ENCODE measurements around the gene DMD. TPM values are rescaled to one million over a fixed set of nuclear protein-coding genes. Genes with fewer than 3 reads are reported as not detected.
A peak's percentile ranks its signal among the peaks of the same experiment; 100 is the strongest.

Gene DMD
- total RNA-seq, 1 donor from 2014 or later: 22.2 TPM

DNA sequence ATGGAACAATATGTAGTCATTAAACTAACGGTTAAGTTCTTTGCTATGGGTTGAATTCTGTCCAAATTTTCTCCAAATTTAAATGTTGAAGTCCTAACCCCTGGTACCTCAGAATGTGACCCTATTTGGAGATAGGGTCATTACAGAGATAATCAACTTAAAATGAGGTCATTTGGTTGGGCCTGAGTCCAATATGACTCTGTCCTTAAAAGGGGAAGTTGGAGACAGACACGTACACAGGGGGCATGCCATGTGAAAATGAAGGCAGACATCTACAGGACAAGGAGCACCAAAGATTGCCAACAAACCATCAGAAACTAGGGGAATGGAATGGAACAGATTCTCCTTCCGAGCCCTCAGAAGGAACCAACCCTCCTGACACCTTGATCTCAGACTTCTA lies 1647.6 kb downstream of the DMD start:
- H3K4me1 ChIP-seq (ENCODE audit: insufficient read depth, low read length): no peaks in the 10 kb centered on the region
- peaks cover 3% of the 10 kb centered on the region for H3K36me3 Mint-ChIP-seq (ENCODE audit: low read depth, unreplicated experiment)
- H3K4me1 Mint-ChIP-seq (ENCODE audit: low read depth, unreplicated experiment): peaks cover 6% of the 10 kb centered on the region

DNA sequence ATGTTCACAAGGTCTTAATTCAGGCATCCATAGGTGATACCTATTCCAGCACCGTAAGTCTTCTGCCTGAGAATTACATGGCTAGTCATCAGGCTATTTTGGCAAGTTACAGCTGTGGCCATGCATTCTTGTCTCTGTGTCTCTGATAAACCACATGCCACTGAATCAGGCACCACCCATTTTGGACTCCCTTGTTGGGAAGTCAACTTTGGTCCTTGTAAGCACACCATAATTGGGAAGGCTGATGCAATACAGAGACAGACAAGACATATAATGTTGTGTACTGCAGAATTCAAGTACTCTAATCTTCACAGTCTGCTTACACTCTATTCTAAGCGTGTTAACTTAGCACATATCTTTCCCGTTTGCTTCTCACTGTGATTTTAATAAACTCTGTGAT lies 1655.8 kb downstream of the DMD start:
- Mint-ChIP-seq H3K4me3 (ENCODE audit: unreplicated experiment) (no peak overlapping the region), H3K4me1 (ENCODE audit: low read depth, unreplicated experiment) (peaks cover 8% of the 10 kb centered on the region), H3K9me3 (ENCODE audit: unreplicated experiment) (no peaks in the 10 kb centered on the region), H3K27me3 (ENCODE audit: low read depth, unreplicated experiment) (no peaks in the 10 kb centered on the region), H3K36me3 (ENCODE audit: low read depth, unreplicated experiment) (peaks cover 3% of the 10 kb centered on the region), H3K27ac (ENCODE audit: unreplicated experiment) (no peak overlapping the region)
- Histone ChIP-seq H3K4me1 (ENCODE audit: insufficient read depth, low read length) (no peaks in the 10 kb centered on the region), H3K4me2 (ENCODE audit: low read length) (no peak overlapping the region), H3K9ac (ENCODE audit: low read length) (no peak overlapping the region), H3K4me3 (ENCODE audit: insufficient read depth, low read depth, low read length) (no peak overlapping the region), H4K20me1 (ENCODE audit: insufficient read depth, low read length) (no peaks in the 10 kb centered on the region), H3K27ac (ENCODE audit: low read depth, low read length) (no peak overlapping the region), H3K27me3 (ENCODE audit: insufficient read depth, low read length) (no peaks in the 10 kb centered on the region), H3K36me3 (ENCODE audit: insufficient read depth, low read length) (no peaks in the 10 kb centered on the region), H2AFZ (ENCODE audit: low read depth, low read length) (no peak overlapping the region), H3K79me2 (ENCODE audit: insufficient read depth, low read length) (no peaks in the 10 kb centered on the region), H3K9me3 (ENCODE audit: insufficient read depth, low read depth, low read length) (no peaks in the 10 kb centered on the region)
- no peak for TF ChIP-seq EZH2 (IDR thresholded peaks at IDR 0.05; ENCODE audit: insufficient read depth, low read length)
- FAIRE-seq: peak; percentile 84
- peak; percentile 39 for DNase-seq (ENCODE audit: low read depth)

More for the DNA sequence above, 1647.6 kb downstream of the DMD start:
- Mint-ChIP-seq H3K9me3 (ENCODE audit: unreplicated experiment) (no peaks in the 10 kb centered on the region), H3K27ac (ENCODE audit: unreplicated experiment) (peak overlapping the region; percentile 21), H3K4me3 (ENCODE audit: unreplicated experiment) (no peak overlapping the region), H3K27me3 (ENCODE audit: low read depth, unreplicated experiment) (no peaks in the 10 kb centered on the region)
- Histone ChIP-seq H3K9me3 (ENCODE audit: insufficient read depth, low read depth, low read length) (no peaks in the 10 kb centered on the region), H2AFZ (ENCODE audit: low read depth, low read length) (no peak overlapping the region), H3K36me3 (ENCODE audit: insufficient read depth, low read length) (no peaks in the 10 kb centered on the region), H3K4me3 (ENCODE audit: insufficient read depth, low read depth, low read length) (no peak overlapping the region), H3K79me2 (ENCODE audit: insufficient read depth, low read length) (no peaks in the 10 kb centered on the region), H3K9ac (ENCODE audit: low read length) (no peak overlapping the region), H3K27ac (ENCODE audit: low read depth, low read length) (no peak overlapping the region), H4K20me1 (ENCODE audit: insufficient read depth, low read length) (no peaks in the 10 kb centered on the region), H3K27me3 (ENCODE audit: insufficient read depth, low read length) (no peaks in the 10 kb centered on the region), H3K4me2 (ENCODE audit: low read length) (no peak overlapping the region)
- no peak for TF ChIP-seq EZH2 (IDR thresholded peaks at IDR 0.05; ENCODE audit: insufficient read depth, low read length)
- TF ChIP-seq, protein P1, sequence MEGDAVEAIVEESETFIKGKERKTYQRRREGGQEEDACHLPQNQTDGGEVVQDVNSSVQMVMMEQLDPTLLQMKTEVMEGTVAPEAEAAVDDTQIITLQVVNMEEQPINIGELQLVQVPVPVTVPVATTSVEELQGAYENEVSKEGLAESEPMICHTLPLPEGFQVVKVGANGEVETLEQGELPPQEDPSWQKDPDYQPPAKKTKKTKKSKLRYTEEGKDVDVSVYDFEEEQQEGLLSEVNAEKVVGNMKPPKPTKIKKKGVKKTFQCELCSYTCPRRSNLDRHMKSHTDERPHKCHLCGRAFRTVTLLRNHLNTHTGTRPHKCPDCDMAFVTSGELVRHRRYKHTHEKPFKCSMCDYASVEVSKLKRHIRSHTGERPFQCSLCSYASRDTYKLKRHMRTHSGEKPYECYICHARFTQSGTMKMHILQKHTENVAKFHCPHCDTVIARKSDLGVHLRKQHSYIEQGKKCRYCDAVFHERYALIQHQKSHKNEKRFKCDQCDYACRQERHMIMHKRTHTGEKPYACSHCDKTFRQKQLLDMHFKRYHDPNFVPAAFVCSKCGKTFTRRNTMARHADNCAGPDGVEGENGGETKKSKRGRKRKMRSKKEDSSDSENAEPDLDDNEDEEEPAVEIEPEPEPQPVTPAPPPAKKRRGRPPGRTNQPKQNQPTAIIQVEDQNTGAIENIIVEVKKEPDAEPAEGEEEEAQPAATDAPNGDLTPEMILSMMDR (IDR thresholded peaks at IDR 0.05; ENCODE audit: insufficient read depth, low read depth, low read length): no peak
- DNase-seq (ENCODE audit: low read depth) (no peak), FAIRE-seq (peak; percentile 47)

GRCh38 chrX:31551913-31552312 lies 1659.4 kb downstream of the DMD start:
- Histone ChIP-seq H3K36me3 (ENCODE audit: insufficient read depth, low read length) (no peaks in the 10 kb centered on the region), H3K4me2 (ENCODE audit: low read length) (no peak overlapping the region), H3K79me2 (ENCODE audit: insufficient read depth, low read length) (no peaks in the 10 kb centered on the region), H3K4me1 (ENCODE audit: insufficient read depth, low read length) (peaks cover 2% of the 10 kb centered on the region), H3K27me3 (ENCODE audit: insufficient read depth, low read length) (no peaks in the 10 kb centered on the region), H2AFZ (ENCODE audit: low read depth, low read length) (no peak overlapping the region), H3K9ac (ENCODE audit: low read length) (no peak overlapping the region), H3K27ac (ENCODE audit: low read depth, low read length) (no peak overlapping the region), H4K20me1 (ENCODE audit: insufficient read depth, low read length) (no peaks in the 10 kb centered on the region), H3K9me3 (ENCODE audit: insufficient read depth, low read depth, low read length) (no peaks in the 10 kb centered on the region), H3K4me3 (ENCODE audit: insufficient read depth, low read depth, low read length) (no peak overlapping the region)
- Mint-ChIP-seq H3K27me3 (ENCODE audit: low read depth, unreplicated experiment) (no peaks in the 10 kb centered on the region), H3K27ac (ENCODE audit: unreplicated experiment) (no peak overlapping the region), H3K4me1 (ENCODE audit: low read depth, unreplicated experiment) (peaks cover 3% of the 10 kb centered on the region), H3K36me3 (ENCODE audit: low read depth, unreplicated experiment) (no peaks in the 10 kb centered on the region), H3K9me3 (ENCODE audit: unreplicated experiment) (no peaks in the 10 kb centered on the region), H3K4me3 (ENCODE audit: unreplicated experiment) (no peak overlapping the region)
- FAIRE-seq: no peak
- DNase-seq (ENCODE audit: low read depth): no peak
- no peak for TF ChIP-seq EZH2 (IDR thresholded peaks at IDR 0.05; ENCODE audit: insufficient read depth, low read length)
- TF ChIP-seq, protein P1 (IDR thresholded peaks at IDR 0.05; ENCODE audit: insufficient read depth, low read depth, low read length): no peak

Measured in astrocyte (in vitro differentiated cells and primary cell).